Measurements from ENCODE around the gene ARHGAP25. TPM values are rescaled to one million over a fixed set of nuclear protein-coding genes. Genes with fewer than 3 reads are reported as not detected.

The ARHGAP25 gene
- total and polyA plus RNA-seq, 4 experiments from 2014 or later: 37.1 to 163 (median 144) TPM

DNA sequence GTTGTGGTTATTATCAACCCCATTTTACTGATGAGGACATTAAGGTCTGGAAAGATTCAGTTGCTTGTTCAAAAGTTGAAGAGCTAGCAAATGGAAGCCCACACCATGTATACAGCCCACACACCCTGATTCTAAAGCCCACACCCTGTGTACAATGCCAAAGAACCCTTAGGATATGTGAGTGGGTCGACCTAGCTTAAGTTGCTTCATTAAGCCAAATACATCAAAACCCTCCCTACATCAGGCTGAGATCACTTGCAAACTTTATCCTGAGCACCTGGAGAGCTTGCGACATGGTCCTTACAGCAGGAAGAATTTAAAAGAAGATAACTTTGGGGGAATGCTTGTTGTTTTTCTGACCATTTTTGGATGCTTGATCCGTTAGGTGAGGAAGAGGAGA lies 435 bp upstream of the ARHGAP25 start:
- DNase-seq: no peak
- H3K36me3 ChIP-seq (ENCODE audit: insufficient read depth, low read length): no peaks in the 10 kb centered on the region
- Mint-ChIP-seq H3K4me1 (peaks cover 20 to 38% (median 30%) of the 10 kb centered on the region in 4 donors), H3K4me3 (no peak overlapping the region), H3K27ac (no peak overlapping the region), H3K27me3 (no peaks in the 10 kb centered on the region), H3K9me3 (no peaks in the 10 kb centered on the region), H3K36me3 (peaks cover 10 to 19% of the 10 kb centered on the region in 2 donors)
- H3K27ac ChIP-seq (ENCODE audit: low read depth, low read length): peak overlapping the region; percentile 81
- ChIA-PET POLR2A (ENCODE audit: partially characterized antibody) (interaction anchor here (0.6 to 23.1 kb wide), 22 partner anchors 8 to 268 kb away, joined by 3 to 659 read pairs (median 6); partner anchors contain the start of gene FBXO48), CTCF (ENCODE audit: partially characterized antibody) (interaction anchor here (0.6 to 29.0 kb wide), 17 partner anchors 12 to 270 kb away, joined by 3 to 745 read pairs (median 5); partner anchors contain the start of genes APLF and FBXO48)
- H3K4me1 ChIP-seq (ENCODE audit: insufficient read depth, low read length): peaks cover 52% of the 10 kb centered on the region
- H3K9me3 ChIP-seq (ENCODE audit: control insufficient read depth in 1 of 2, low read length in 2 of 2): no peaks in the 10 kb centered on the region
- H3K4me3 ChIP-seq (ENCODE audit: low read length in 2 of 2): peak overlapping the region; percentile 83 to 99
- intact Hi-C loops (cut with micrococcal nuclease): loop anchor here (1.0 to 2.0 kb wide), 2 partner anchors 12 to 33 kb away; no protein-coding TSS in a partner anchor
- H3K27me3 ChIP-seq (ENCODE audit: insufficient read depth, low read length): no peaks in the 10 kb centered on the region

GRCh38 chr2:68736086-68736485 lies 1.5 kb downstream of the ARHGAP25 start:
- Histone ChIP-seq H3K4me1 (ENCODE audit: insufficient read depth, low read length) (peaks cover 66% of the 10 kb centered on the region), H3K27ac (ENCODE audit: low read depth, low read length) (peak overlapping the region; percentile 81), H3K4me3 (ENCODE audit: low read length in 2 of 2) (peak overlapping the region; percentile 83 to 99), H3K27me3 (ENCODE audit: insufficient read depth, low read length) (no peaks in the 10 kb centered on the region), H3K9me3 (ENCODE audit: control insufficient read depth in 1 of 2, low read length in 2 of 2) (no peaks in the 10 kb centered on the region), H3K36me3 (ENCODE audit: insufficient read depth, low read length) (no peaks in the 10 kb centered on the region)
- intact Hi-C loops (cut with micrococcal nuclease): no loop called here
- DNase-seq: no peak
- peak overlapping the region in 1 of 7 donors; percentile 87 for H3K27ac Mint-ChIP-seq
- POLR2A ChIA-PET (ENCODE audit: partially characterized antibody): interaction anchor here (0.8 to 23.2 kb wide), 6 partner anchors 10 to 172 kb away, joined by 6 to 728 read pairs (median 70); partner anchors contain the start of gene ARHGAP25
- CTCF ChIA-PET (ENCODE audit: partially characterized antibody): interaction anchor here (10.6 to 23.0 kb wide), 2 partner anchors 15 to 16 kb away, joined by 150 to 745 read pairs; partner anchors contain the start of gene ARHGAP25
- H3K4me1 Mint-ChIP-seq: peaks cover 31 to 50% (median 41%) of the 10 kb centered on the region in 4 donors
- no peak overlapping the region for H3K4me3 Mint-ChIP-seq
- no peaks in the 10 kb centered on the region for H3K27me3 Mint-ChIP-seq
- peaks cover 20 to 31% of the 10 kb centered on the region in 2 donors for H3K36me3 Mint-ChIP-seq
- H3K9me3 Mint-ChIP-seq: no peaks in the 10 kb centered on the region

DNA sequence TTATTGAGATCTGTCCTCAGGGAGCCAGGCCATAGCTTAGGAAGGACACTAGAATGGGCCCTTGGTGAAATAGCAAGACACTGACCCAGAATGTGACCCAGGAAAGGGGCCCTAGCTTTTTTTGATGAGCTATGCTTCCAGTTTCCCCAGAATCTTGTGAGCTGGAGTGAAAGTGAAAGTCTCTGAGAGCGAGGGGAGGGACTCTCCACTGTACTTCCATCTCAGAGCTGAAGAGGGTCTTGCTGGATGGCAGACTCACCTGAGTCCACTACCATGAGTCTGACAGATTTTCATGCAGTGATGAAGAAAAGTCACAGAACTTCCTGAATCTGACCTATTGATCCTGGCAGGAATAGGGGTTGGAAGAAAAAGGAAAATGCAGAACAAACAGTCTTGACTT lies 3.1 kb downstream of the ARHGAP25 start:
- peaks cover 24 to 39% of the 10 kb centered on the region in 2 donors for H3K36me3 Mint-ChIP-seq
- no peaks in the 10 kb centered on the region for H3K27me3 Mint-ChIP-seq
- POLR2A ChIA-PET (ENCODE audit: partially characterized antibody): interaction anchor here (1.0 to 23.2 kb wide), 14 partner anchors 8 to 273 kb away, joined by 3 to 728 read pairs (median 6); partner anchors contain the start of genes APLF, ARHGAP25 and FBXO48
- Histone ChIP-seq H3K36me3 (ENCODE audit: insufficient read depth, low read length) (no peaks in the 10 kb centered on the region), H3K4me1 (ENCODE audit: insufficient read depth, low read length) (peaks cover 76% of the 10 kb centered on the region), H3K9me3 (ENCODE audit: control insufficient read depth in 1 of 2, low read length in 2 of 2) (no peaks in the 10 kb centered on the region), H3K4me3 (ENCODE audit: low read length in 2 of 2) (peak overlapping the region; percentile 83 to 99), H3K27ac (ENCODE audit: low read depth, low read length) (peak overlapping the region; percentile 81), H3K27me3 (ENCODE audit: insufficient read depth, low read length) (no peaks in the 10 kb centered on the region)
- intact Hi-C loops (cut with micrococcal nuclease): loop anchor here (1.0 kb wide), 1 partner anchor 14 kb away; no protein-coding TSS in a partner anchor
- H3K4me3 Mint-ChIP-seq: no peak overlapping the region
- DNase-seq: peak; percentile 51 to 75 (median 55)
- CTCF ChIA-PET (ENCODE audit: partially characterized antibody): interaction anchor here (1.1 to 23.0 kb wide), 7 partner anchors 14 to 205 kb away, joined by 3 to 745 read pairs (median 14); partner anchors contain the start of gene ARHGAP25
- peak overlapping the region in 2 of 7 donors; percentile 92 to 95 for H3K27ac Mint-ChIP-seq
- peaks cover 35 to 57% (median 46%) of the 10 kb centered on the region in 4 donors for H3K4me1 Mint-ChIP-seq
- no peaks in the 10 kb centered on the region for H3K9me3 Mint-ChIP-seq

- no peaks in the 10 kb centered on the region for H3K9me3 ChIP-seq (ENCODE audit: control insufficient read depth in 1 of 2, low read length in 2 of 2)
- H3K27me3 ChIP-seq (ENCODE audit: insufficient read depth, low read length): no peaks in the 10 kb centered on the region
- peaks cover 76% of the 10 kb centered on the region for H3K4me1 ChIP-seq (ENCODE audit: insufficient read depth, low read length)
- H3K4me1 Mint-ChIP-seq: peaks cover 49 to 71% (median 59%) of the 10 kb centered on the region in 4 donors
- H3K4me3 ChIP-seq (ENCODE audit: low read length in 2 of 2): peak overlapping the region; percentile 52 to 83
- intact Hi-C loops (cut with micrococcal nuclease): no loop called here
- H3K4me3 Mint-ChIP-seq: no peak overlapping the region
- peaks cover 24 to 50% of the 10 kb centered on the region in 2 donors for H3K36me3 Mint-ChIP-seq
- no peak for DNase-seq
- H3K27me3 Mint-ChIP-seq: no peaks in the 10 kb centered on the region
- peak overlapping the region in 3 of 7 donors; percentile 89 to 92 (median 90) for H3K27ac Mint-ChIP-seq
- H3K36me3 ChIP-seq (ENCODE audit: insufficient read depth, low read length): no peaks in the 10 kb centered on the region
- peaks cover 0 to 2% (median 0%) of the 10 kb centered on the region in 8 donors for H3K9me3 Mint-ChIP-seq
- ChIA-PET POLR2A (ENCODE audit: partially characterized antibody) (interaction anchor here (0.9 to 23.2 kb wide), 11 partner anchors 14 to 169 kb away, joined by 3 to 728 read pairs (median 10); partner anchors contain the start of gene ARHGAP25), CTCF (ENCODE audit: partially characterized antibody) (interaction anchor here (0.7 to 23.0 kb wide), 9 partner anchors 13 to 274 kb away, joined by 3 to 745 read pairs (median 14); partner anchors contain the start of gene ARHGAP25)
- peak overlapping the region; percentile 81 for H3K27ac ChIP-seq (ENCODE audit: low read depth, low read length)
Measured at GRCh38 chr2:68738906-68739594, 4.4 kb downstream of the ARHGAP25 start.

GRCh38 chr2:68739595-68740399 lies 5.2 kb downstream of the ARHGAP25 start:
- H3K27ac ChIP-seq (ENCODE audit: low read depth, low read length): peak overlapping the region; percentile 81
- H3K27me3 Mint-ChIP-seq: no peaks in the 10 kb centered on the region
- peaks cover 0 to 2% (median 0%) of the 10 kb centered on the region in 8 donors for H3K9me3 Mint-ChIP-seq
- H3K36me3 Mint-ChIP-seq: peaks cover 30 to 58% of the 10 kb centered on the region in 2 donors
- DNase-seq: no peak
- peak overlapping the region; percentile 52 to 83 for H3K4me3 ChIP-seq (ENCODE audit: low read length in 2 of 2)
- no peak overlapping the region for H3K4me3 Mint-ChIP-seq
- ChIA-PET CTCF (ENCODE audit: partially characterized antibody) (interaction anchor here (1.0 to 23.0 kb wide), 9 partner anchors 12 to 273 kb away, joined by 3 to 745 read pairs (median 10); partner anchors contain the start of genes ARHGAP25 and FBXO48), POLR2A (ENCODE audit: partially characterized antibody) (interaction anchor here (0.9 to 23.2 kb wide), 17 partner anchors 13 to 272 kb away, joined by 3 to 728 read pairs (median 5); partner anchors contain the start of genes APLF, ARHGAP25 and FBXO48)
- peaks cover 79% of the 10 kb centered on the region for H3K4me1 ChIP-seq (ENCODE audit: insufficient read depth, low read length)
- intact Hi-C loops (cut with micrococcal nuclease): loop anchor here (1.0 kb wide), 1 partner anchor 22 kb away; no protein-coding TSS in a partner anchor
- peaks cover 4% of the 10 kb centered on the region for H3K36me3 ChIP-seq (ENCODE audit: insufficient read depth, low read length)
- no peaks in the 10 kb centered on the region for H3K9me3 ChIP-seq (ENCODE audit: control insufficient read depth in 1 of 2, low read length in 2 of 2)
- H3K27me3 ChIP-seq (ENCODE audit: insufficient read depth, low read length): no peaks in the 10 kb centered on the region
- peak overlapping the region in 3 of 7 donors; percentile 89 to 92 (median 90) for H3K27ac Mint-ChIP-seq
- peaks cover 56 to 78% (median 66%) of the 10 kb centered on the region in 4 donors for H3K4me1 Mint-ChIP-seq

GRCh38 chr2:68740400-68740914 lies 5.8 kb downstream of the ARHGAP25 start:
- H3K36me3 ChIP-seq (ENCODE audit: insufficient read depth, low read length): peaks cover 11% of the 10 kb centered on the region
- peaks cover 32 to 63% of the 10 kb centered on the region in 2 donors for H3K36me3 Mint-ChIP-seq
- H3K9me3 ChIP-seq (ENCODE audit: control insufficient read depth in 1 of 2, low read length in 2 of 2): no peaks in the 10 kb centered on the region
- H3K4me1 Mint-ChIP-seq: peaks cover 61 to 85% (median 72%) of the 10 kb centered on the region in 4 donors
- ChIA-PET POLR2A (ENCODE audit: partially characterized antibody) (interaction anchor here (0.9 to 23.2 kb wide), 17 partner anchors 12 to 274 kb away, joined by 3 to 728 read pairs (median 5); partner anchors contain the start of genes APLF, ARHGAP25 and FBXO48), CTCF (ENCODE audit: partially characterized antibody) (interaction anchor here (1.0 to 23.0 kb wide), 11 partner anchors 11 to 277 kb away, joined by 3 to 745 read pairs (median 8); partner anchors contain the start of genes ARHGAP25 and FBXO48)
- intact Hi-C loops (cut with micrococcal nuclease): loop anchor here (1.0 kb wide), 1 partner anchor 23 kb away; no protein-coding TSS in a partner anchor
- DNase-seq: no peak
- no peaks in the 10 kb centered on the region for H3K27me3 ChIP-seq (ENCODE audit: insufficient read depth, low read length)
- peak overlapping the region; percentile 81 for H3K27ac ChIP-seq (ENCODE audit: low read depth, low read length)
- no peak overlapping the region for H3K4me3 Mint-ChIP-seq
- peaks cover 86% of the 10 kb centered on the region for H3K4me1 ChIP-seq (ENCODE audit: insufficient read depth, low read length)
- H3K4me3 ChIP-seq (ENCODE audit: low read length in 2 of 2): peak overlapping the region; percentile 5 to 14
- H3K27me3 Mint-ChIP-seq: no peaks in the 10 kb centered on the region
- H3K9me3 Mint-ChIP-seq: peaks cover 0 to 2% (median 0%) of the 10 kb centered on the region in 8 donors
- H3K27ac Mint-ChIP-seq: peak overlapping the region in 3 of 7 donors; percentile 89 to 92 (median 90)

All from CD4-positive, alpha-beta memory T cell (primary cell).